Prostate gland (tissue), 2 donors: Measurements from ENCODE around the gene TTLL5.

Experiments
- POLR2A ChIP-seq: fragments of 450-650 bp; IDR thresholded peaks from one replicate; pipeline ENCODE4 v1.6.1; 2016; ENCODE audit warnings: antibody characterized with exemption, mild to moderate bottlenecking
- TF ChIP-seq, protein P1 (sequence below), 4 experiments: fragments of 200-600 bp in 2 of 4; fragments of 450-650 bp in 2 of 4; sonication (generic) in 2 of 4; IDR thresholded peaks; 1 replicate in 3 of 4; 2 replicates in 1 of 4; pipeline ENCODE4 v1.5.1; 2016 to 2019; ENCODE audit warnings: antibody characterized with exemption in 4 of 4, mild to moderate bottlenecking in 2 of 4, moderate library complexity in 2 of 4

DNA sequence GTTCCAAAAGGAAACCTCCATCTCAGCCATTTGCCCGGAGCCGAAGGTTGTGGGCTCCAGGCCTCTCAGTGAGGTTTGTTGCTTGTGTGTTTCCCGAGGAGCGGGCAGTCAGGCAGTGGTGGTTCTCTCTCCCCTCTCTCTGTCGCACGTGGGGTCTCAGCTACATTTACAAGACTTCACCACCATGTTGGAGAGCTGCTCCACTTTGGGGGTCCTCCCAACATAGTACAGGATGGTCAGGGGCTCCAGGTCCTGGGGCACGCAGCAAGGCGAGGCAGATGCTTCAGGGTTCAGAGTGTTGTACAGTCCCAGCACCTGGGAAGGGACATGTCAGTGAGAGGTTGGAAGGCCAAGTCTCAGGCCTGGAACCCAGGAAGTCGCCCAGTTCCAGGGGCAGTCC is 298.0 kb downstream of the TTLL5 start:
- no peak for TF ChIP-seq POLR2A
- TF ChIP-seq, protein P1, sequence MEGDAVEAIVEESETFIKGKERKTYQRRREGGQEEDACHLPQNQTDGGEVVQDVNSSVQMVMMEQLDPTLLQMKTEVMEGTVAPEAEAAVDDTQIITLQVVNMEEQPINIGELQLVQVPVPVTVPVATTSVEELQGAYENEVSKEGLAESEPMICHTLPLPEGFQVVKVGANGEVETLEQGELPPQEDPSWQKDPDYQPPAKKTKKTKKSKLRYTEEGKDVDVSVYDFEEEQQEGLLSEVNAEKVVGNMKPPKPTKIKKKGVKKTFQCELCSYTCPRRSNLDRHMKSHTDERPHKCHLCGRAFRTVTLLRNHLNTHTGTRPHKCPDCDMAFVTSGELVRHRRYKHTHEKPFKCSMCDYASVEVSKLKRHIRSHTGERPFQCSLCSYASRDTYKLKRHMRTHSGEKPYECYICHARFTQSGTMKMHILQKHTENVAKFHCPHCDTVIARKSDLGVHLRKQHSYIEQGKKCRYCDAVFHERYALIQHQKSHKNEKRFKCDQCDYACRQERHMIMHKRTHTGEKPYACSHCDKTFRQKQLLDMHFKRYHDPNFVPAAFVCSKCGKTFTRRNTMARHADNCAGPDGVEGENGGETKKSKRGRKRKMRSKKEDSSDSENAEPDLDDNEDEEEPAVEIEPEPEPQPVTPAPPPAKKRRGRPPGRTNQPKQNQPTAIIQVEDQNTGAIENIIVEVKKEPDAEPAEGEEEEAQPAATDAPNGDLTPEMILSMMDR (IDR thresholded peaks at IDR 0.05): no peak
